Stimulated activated CD8-positive, alpha-beta memory T cell treated with anti-CD3 and anti-CD28 coated beads, Interleukin-4, amount 100 ng/mL, for 1 hour (primary cell): ENCODE measurements around the gene TBCK.

ENCODE experiments used
- DNase-seq, 2 donors: peaks; one replicate each; pipeline ENCODE4 v3.0.0-alpha.2; 2020; ENCODE audit warnings: low read depth in 2 of 2, low spot score in 1 of 2

Gene TBCK

GRCh38 chr4:106046083-106046482, 269.9 kb downstream of the TBCK start:
- DNase-seq = no peak

GRCh38 chr4:106041294-106042002, 274.6 kb downstream of the TBCK start:
- no peak for DNase-seq

- DNase-seq = no peak
Observed at GRCh38 chr4:106039796-106040195, 276.2 kb downstream of the TBCK start.

- DNase-seq = no peak
Observed at GRCh38 chr4:106038908-106039307, 277.1 kb downstream of the TBCK start.

- no peak for DNase-seq
Observed at GRCh38 chr4:106038012-106038411, 278.0 kb downstream of the TBCK start.

GRCh38 chr4:106036848-106037247, 279.2 kb downstream of the TBCK start:
- DNase-seq = no peak

DNA sequence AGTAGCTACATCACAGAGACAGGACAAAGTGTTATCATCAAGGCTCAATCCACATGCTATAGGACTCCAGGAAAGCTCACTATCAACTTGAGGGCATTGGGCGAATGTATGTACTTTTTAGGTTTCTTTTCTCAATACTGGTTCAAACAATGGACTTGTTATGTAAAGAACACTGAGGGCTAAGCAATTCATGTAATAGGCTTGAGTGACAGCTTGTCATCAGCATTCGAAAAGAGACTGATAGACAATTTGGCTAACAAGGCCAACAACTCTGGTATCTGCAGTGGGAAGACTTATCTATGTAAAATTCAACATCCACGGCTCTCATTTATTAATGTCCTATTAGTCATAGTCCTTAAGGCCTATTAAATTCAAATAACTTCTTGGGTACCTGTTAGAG, 279.7 kb downstream of the TBCK start:
- DNase-seq = no peak

GRCh38 chr4:106035204-106035603, 280.8 kb downstream of the TBCK start:
- DNase-seq = no peak

DNA sequence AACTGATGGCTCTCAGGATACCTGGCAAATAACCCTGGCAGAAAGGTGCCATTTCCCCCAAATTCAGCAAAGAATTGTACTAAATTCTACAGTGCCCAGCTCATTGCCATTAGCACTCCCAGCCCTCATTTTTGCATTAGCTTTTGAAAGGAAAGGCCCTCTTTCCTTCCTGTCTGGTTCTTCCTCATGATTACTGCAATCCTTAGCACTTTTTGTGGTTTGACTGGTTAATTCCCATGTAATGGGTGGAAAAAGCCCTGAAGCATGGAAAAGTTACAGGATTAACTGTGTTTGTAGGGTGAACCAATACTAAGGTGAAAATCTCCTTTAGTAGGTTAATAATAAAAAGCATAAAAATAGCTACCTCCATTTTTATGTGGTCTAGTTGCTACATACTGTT, 281.3 kb downstream of the TBCK start:
- no peak for DNase-seq

- no peak for DNase-seq
Observed at GRCh38 chr4:106034220-106034619, 281.8 kb downstream of the TBCK start.

DNA sequence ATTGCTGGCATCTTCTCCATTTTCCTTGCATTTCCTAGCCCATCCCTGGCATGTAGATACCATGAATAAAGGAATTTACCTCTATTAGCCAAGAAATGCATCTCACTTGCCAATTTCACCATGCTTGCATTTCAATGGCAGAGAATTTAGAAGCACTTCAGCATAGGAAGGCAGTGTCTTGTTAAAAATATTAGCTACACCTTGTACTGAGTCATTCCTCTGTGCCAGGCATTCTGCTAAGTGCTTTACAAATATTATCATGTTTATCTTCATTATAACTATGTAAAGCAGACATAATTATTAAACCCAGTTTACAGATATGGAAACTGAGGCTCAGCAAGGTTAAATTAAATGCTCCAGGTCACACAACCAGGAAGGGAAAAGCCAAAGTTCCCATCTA, 282.5 kb downstream of the TBCK start:
- DNase-seq = no peak

- no peak for DNase-seq
Observed at GRCh38 chr4:106032851-106033286, 283.1 kb downstream of the TBCK start.

GRCh38 chr4:106022454-106022853, 293.6 kb downstream of the TBCK start:
- no peak for DNase-seq

DNA sequence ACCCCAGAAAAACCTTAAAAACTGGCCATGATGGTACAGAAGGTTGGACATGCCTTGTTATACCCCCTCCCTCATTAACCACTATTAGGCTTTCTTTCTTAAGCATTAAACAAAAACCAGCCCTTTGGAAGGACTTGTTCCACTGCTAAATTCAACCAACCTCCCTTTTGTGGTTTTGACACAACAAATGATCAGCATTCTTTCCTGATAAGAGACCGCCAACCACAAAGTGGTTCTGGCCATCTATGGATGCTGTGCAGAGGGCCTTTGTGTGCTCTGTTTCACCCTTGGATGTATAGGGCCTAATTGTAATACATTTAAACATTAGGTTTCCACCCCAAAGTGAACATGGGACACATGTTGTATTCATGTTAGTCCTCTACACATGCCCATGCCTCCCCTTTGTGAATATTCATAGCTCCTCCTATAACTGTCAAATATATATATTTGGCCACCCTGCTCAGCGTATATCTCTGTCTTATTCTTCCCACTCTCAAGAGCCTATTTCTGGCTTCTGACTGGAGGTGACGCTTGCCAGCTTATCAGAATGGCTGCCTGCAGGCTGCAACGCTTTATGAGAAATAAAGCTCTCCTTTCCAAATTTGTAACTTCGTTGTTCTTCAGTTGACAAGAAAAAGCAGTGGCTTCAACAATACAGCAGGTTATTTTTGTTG, 294.1 kb downstream of the TBCK start:
- no peak for DNase-seq

GRCh38 chr4:106019771-106020170, 296.2 kb downstream of the TBCK start:
- no peak for DNase-seq

DNA sequence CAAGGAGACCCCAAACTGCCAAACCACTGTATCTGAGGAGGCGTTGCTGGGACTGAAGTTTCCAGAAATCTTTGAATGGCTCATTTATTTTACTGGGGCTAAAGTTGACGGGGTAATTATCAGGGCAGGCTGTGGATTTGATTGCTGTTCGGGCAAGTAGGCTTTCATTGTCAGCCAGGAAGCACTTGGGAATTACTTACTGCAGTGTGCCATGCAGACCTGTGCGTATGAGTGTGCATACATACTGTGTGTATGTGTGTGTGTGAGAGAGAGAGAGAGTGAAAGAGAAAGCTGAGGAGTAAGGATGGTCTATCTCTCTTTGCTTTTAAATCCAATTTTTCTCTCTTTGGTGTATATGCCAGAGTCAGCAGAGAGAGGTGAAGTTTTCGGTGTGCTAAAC, 298.0 kb downstream of the TBCK start:
- DNase-seq = no peak

- DNase-seq = no peak
Observed at GRCh38 chr4:106011387-106011786, 304.6 kb downstream of the TBCK start.

- no peak for DNase-seq
Observed at GRCh38 chr4:106010761-106011160, 305.2 kb downstream of the TBCK start.

GRCh38 chr4:106002994-106003393, 313.0 kb downstream of the TBCK start:
- no peak for DNase-seq

DNA sequence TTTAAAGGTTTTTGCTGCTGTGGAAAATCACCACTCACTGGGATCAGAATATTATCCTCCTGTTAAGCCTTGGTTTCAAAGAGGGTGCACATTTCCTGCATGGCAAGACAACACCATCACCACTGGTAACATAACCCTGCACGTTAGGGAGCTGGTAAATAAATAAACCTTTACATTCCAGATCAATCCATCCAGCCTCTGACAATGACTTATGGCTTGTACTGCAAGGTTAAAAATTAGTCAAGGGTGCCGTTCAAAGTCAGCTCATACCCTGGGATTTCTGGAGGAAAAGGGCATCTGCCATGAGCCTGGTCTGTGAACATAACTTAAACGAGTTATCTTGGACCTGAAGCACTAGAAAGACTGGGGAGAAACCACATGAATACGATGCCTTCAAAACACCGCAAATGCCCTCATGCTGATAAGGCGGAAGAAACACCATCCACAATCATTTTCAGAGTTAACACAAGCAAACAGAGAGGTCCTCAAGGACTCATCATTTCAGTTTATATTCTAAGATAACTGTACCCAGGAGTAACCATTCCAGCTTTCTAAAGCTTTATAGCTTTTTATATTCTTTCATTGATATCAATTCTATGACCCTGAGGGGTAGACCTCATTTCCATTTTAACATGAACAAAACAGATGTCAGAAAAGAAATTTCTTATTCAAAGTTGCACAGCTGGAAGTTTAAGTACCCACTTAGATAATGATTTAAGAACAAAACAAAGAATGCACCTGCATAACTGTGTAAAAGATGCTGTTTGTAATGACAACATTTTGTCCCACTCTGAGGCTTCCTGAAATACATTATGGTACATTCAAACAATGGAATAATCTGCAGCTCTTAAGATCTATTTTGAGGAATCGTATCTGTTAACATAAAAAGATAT, 317.6 kb downstream of the TBCK start:
- DNase-seq = no peak

DNA sequence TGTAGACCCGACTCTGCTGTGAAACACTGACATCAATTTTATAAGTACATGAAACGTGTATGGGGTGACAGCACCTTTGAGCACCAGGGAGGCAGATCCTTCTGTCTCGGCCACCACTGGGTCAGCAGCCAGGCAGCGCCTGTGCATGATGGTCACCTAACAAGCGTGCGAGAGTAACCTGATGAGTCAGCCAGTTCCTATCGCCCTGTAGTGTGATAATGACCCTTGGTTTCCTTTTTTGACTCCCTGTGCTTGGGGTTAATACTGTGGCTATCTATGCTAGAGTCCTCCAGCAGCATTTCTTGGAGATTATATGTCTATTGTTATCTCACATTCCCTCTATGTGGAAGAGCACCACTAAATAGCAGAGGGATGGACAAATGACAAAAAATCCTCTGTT, 319.2 kb downstream of the TBCK start:
- no peak for DNase-seq
